ENCODE data around the gene ARRB1. TPM values are rescaled to one million over a fixed set of nuclear protein-coding genes. Genes with fewer than 3 reads are reported as not detected.

Gene ARRB1
- total and polyA plus RNA-seq, 9 of the 15 experiments (the other 6 are each of a cell fraction or from before 2014, with no cell fraction given) = 6.6 to 45.4 (median 28.5) TPM

GRCh38 chr11:75399344-75400145 lies 48.1 kb upstream of the ARRB1 start, which contains the start of gene RPS3 (continued):
- TF ChIP-seq CEBPG (CRISPR knock-in tag; IDR thresholded peaks at IDR 0.05) = no peak
- no peak for TF ChIP-seq CEBPG (tag; conservative IDR thresholded peaks at IDR 0.05 in 1 of 2, IDR thresholded peaks at IDR 0.05 in 1 of 2)
- TF ChIP-seq PRMT5 (CRISPR knock-in tag; IDR thresholded peaks at IDR 0.05) = 0 out of 2 replicates have a peak, but pooled peaks have one; percentile 66
- TF ChIP-seq NR2C2 (CRISPR knock-in tag; IDR thresholded peaks at IDR 0.05) = peak; percentile 82
- peak; percentile 94 for TF ChIP-seq NR2C2 (tag; IDR thresholded peaks at IDR 0.05)
- TF ChIP-seq MCM3 (IDR thresholded peaks at IDR 0.05) = no peak
- TF ChIP-seq ELK1 (CRISPR knock-in tag; IDR thresholded peaks at IDR 0.05) = no peak; the same call in 1 of the 2 replicates
- TF ChIP-seq CEBPZ (IDR thresholded peaks at IDR 0.05; ENCODE audit: borderline replicate concordance, low read depth, low read length) = no peak
- no peak for TF ChIP-seq KHSRP (IDR thresholded peaks at IDR 0.05)
- TF ChIP-seq ZNF347 (CRISPR knock-in tag; IDR thresholded peaks at IDR 0.05; ENCODE audit: low read depth) = no peak
- TF ChIP-seq HNRNPH1 (optimal IDR thresholded peaks at IDR 0.05; ENCODE audit: low read depth, low read length) = no peak
- no peak for TF ChIP-seq ZNF518B (CRISPR knock-in tag; IDR thresholded peaks at IDR 0.05)
- no peak for TF ChIP-seq MYNN (IDR thresholded peaks at IDR 0.05)
- no peak for TF ChIP-seq MYNN (CRISPR knock-in tag; IDR thresholded peaks at IDR 0.05)
- no peak; the same call in 1 of the 2 replicates for TF ChIP-seq ZNF239 (CRISPR knock-in tag; IDR thresholded peaks at IDR 0.05)
- no peak for TF ChIP-seq UBTF (IDR thresholded peaks at IDR 0.05; ENCODE audit: borderline replicate concordance in 1 of 2, low read depth in 2 of 2, low read length in 2 of 2)
- TF ChIP-seq E2F3 (CRISPR knock-in tag; IDR thresholded peaks at IDR 0.05) = peak; percentile 75; the same call in 1 of the 2 replicates
- TF ChIP-seq SP2 (IDR thresholded peaks at IDR 0.05; ENCODE audit: extremely low read depth, low read depth, low read length, poor library complexity, severe bottlenecking) = no peak
